Stimulated activated CD4-positive, alpha-beta T cell treated with anti-CD3 and anti-CD28 coated beads, Interleukin-12 subunit alpha, Interleukin-12 subunit beta, amount 100 ng/mL, for 4 hours (primary cell): ENCODE results near the gene MYOM1.
A peak's percentile ranks its signal among the peaks of the same experiment; 100 is the strongest.

Experiments used
- DNase-seq: peaks from one replicate; pipeline ENCODE4 v3.0.0-alpha.2; 2020

Gene MYOM1

GRCh38 chr18:3219631-3220335, at the start of gene MYOM1:
MYOM1 (minus strand) TSS chr18:3219968; CDS start chr18:3215223, 4,745 bp downstream.
- DNase-seq: no peak

GRCh38 chr18:3269241-3269913, 49.6 kb upstream of the MYOM1 start:
- DNase-seq: no peak

- no peak for DNase-seq
Observed at GRCh38 chr18:3268306-3268705, 48.5 kb upstream of the MYOM1 start.

GRCh38 chr18:3266062-3266608, 46.4 kb upstream of the MYOM1 start:
- DNase-seq: no peak

GRCh38 chr18:3265564-3266033, 45.8 kb upstream of the MYOM1 start:
- DNase-seq: no peak

GRCh38 chr18:3264362-3264761, 44.6 kb upstream of the MYOM1 start:
- no peak for DNase-seq

GRCh38 chr18:3263132-3263700, 43.4 kb upstream of the MYOM1 start:
- DNase-seq: no peak

DNA sequence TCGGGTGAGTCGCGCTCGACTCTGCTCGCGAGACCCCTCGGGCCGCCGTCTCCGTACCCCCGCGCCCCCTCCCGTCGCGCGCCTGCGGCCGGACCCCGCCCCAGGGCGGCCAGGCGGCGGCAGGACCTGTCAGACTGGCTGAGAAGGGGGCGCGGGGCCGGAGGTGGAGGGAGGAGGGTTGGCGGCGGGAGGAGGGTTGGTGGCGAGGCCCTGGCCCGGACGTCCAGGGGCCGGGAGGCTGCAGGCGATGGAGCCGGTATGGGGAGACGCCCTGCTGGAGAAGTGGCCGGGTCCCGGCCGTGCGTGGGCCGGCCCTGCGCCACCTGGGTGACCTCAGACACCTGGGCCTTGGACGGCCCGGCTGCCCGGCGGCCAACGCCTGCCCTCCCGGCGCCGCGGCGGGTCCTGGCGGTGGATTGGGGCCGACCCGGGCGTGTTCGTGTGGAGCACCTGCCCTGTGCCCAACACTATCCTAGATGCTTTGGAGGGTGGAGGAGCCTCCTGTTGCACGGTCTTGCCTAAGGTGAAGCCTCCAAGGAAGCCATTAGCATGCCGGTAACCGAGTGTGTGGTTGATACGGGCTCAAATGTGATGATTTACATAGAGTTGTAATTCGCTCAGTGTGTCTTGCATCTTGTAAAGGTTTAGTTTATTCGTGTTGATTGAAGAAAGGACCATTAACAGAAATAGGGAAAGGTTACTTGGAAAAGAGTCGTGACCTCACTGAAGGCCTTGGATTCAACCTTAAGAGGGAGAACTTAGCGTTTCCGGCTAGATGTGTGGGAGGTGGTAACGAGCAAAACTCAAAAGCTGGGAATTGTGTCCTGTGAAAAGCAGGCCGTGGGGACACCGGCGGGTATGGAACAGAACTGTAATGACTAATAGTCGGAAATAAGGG, 42.7 kb upstream of the MYOM1 start:
- DNase-seq: peak; percentile 12

GRCh38 chr18:3261373-3262233, 41.8 kb upstream of the MYOM1 start, which contains the start of gene MYL12B:
MYL12B (plus strand) TSS chr18:3262133; CDS start chr18:3272899, 10,766 bp downstream.
- peak; percentile 68 for DNase-seq

DNA sequence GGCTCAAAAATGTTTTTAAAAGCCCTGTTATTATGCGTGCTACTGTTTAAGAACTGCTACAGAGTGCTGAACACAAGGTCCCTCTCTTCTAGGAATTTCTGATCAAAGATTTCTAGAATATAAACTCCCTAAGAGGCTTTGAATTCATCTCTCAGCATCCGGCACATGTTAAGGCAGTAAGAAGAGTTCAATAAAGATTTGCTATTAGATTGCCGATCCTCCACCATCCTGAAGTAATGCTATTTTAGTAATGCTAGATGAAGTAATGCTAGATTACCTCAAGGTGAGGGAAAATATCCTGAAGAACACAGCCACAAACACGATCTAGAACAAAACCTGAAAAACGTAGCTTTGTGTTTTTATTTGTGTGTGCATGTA, 41.2 kb upstream of the MYOM1 start:
- no peak for DNase-seq

DNA sequence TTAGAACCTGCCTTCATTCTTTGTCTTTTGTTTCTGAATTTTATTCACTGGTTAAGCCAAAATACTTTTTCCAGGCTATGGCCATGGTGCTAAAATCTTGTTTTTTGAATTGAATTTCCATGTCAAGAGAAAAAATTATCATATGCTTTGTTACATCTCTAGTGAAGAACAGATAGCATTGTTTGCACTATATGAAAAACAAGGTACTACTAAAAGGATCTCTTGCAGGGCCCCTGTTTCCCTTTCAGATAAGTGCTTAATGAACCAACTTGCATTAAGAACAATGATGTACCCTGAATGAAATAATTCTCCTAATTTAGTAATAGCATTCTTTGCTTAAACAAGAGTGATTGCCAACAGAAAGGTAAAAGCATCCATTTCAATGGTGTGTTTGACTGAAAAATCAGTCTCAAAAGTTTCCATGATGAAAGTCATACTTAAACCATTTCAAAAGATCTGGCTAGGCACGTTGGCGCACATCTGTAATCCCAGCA, 37.9 kb upstream of the MYOM1 start:
- no peak for DNase-seq

GRCh38 chr18:3256693-3257626, 37.2 kb upstream of the MYOM1 start:
- DNase-seq: no peak

DNA sequence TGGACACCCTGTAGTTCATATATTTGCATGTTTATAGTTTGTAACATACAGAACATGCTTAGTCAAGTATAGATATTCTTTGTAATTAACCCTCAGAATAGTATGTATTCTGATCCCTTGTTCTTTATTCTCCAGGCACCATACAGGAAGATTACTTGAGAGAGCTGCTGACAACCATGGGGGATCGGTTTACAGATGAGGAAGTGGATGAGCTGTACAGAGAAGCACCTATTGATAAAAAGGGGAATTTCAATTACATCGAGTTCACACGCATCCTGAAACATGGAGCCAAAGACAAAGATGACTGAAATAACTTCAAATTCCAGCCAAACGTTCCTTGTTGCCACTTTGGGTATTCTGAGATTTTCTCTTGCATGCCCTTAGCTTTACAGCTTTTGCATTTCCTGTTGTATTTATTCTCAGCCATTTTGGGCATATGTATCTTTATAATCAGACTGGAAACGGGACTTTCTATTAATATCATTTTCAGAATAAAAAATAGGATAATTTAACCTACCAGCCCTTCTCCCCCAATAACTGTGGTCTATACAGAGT, 35.9 kb upstream of the MYOM1 start:
- no peak for DNase-seq

DNA sequence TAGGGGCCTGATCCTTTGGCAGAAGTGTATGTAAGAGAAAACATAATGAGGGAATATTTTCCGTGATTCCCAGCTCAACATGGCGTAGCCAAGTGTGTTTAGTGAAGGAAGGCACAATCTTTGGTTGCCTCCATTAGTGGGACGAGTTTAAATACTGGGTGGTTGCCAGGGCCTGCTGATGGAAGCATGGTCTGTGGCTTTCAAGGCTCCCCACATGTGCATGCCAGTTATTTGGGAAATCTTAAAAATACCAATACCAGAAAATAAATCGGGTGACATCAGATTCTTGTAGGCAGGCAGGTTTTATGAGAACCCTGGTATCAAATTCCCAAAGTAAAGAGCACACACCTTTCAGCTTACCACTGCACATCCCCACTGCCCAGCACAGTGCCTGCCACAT, 35.0 kb upstream of the MYOM1 start:
- DNase-seq: no peak

- no peak for DNase-seq
Observed at GRCh38 chr18:3252843-3253242, 33.1 kb upstream of the MYOM1 start.

GRCh38 chr18:3251963-3252277, 32.2 kb upstream of the MYOM1 start:
- no peak for DNase-seq

- DNase-seq: no peak
Observed at GRCh38 chr18:3251249-3251962, 31.6 kb upstream of the MYOM1 start.

GRCh38 chr18:3250237-3251107, 30.7 kb upstream of the MYOM1 start:
- DNase-seq: no peak
